Glomerular endothelial cell (primary cell): ENCODE measurements around the gene KRTAP12-2. TPM values are rescaled to one million over a fixed set of nuclear protein-coding genes. Genes with fewer than 3 reads are reported as not detected.
"Not testable (repeated sequence)": the region's sequence is repeated elsewhere in the genome, so short reads cannot be mapped to it uniquely, and the experiment has no call there.

Experiments used
- DNase-seq: peaks from one replicate; pipeline ENCODE4 v3.0.0-alpha.2; 2011; ENCODE audit warnings: low read depth, low spot score; ENCODE audit errors: extremely low read depth
- total RNA-seq: library from RNA; depleted of rRNA; stranded (reverse); fragments of >200 nt; gene quantifications from 2 replicates; pipeline ENCODE4 v1.2.3, GENCODE V29; 2015

KRTAP12-2 gene
- total RNA-seq, 1 donor from 2014 or later: not detected

GRCh38 chr21:44632067-44632466, 34.7 kb downstream of the KRTAP12-2 start:
- DNase-seq: no peak

GRCh38 chr21:44630440-44630839, 36.3 kb downstream of the KRTAP12-2 start:
- DNase-seq: no peak

GRCh38 chr21:44628707-44629391, 37.9 kb downstream of the KRTAP12-2 start:
- no peak for DNase-seq

- DNase-seq: not testable (repeated sequence)
Observed at GRCh38 chr21:44627831-44628233, 38.9 kb downstream of the KRTAP12-2 start.

GRCh38 chr21:44627181-44627822, 39.4 kb downstream of the KRTAP12-2 start:
- DNase-seq: not testable (repeated sequence)

GRCh38 chr21:44626673-44627143, 40.0 kb downstream of the KRTAP12-2 start, which contains the start of gene KRTAP10-9:
Gene KRTAP10-9 (plus strand): TSS chr21:44627093. CDS start chr21:44627172, 79 bp downstream.
- DNase-seq: no peak

GRCh38 chr21:44626262-44626661, 40.5 kb downstream of the KRTAP12-2 start:
- DNase-seq: no peak

GRCh38 chr21:44625756-44626155, 41.0 kb downstream of the KRTAP12-2 start:
- no peak for DNase-seq

GRCh38 chr21:44623575-44623974, 43.2 kb downstream of the KRTAP12-2 start:
- DNase-seq: no peak

GRCh38 chr21:44619886-44620285, 46.8 kb downstream of the KRTAP12-2 start:
- DNase-seq: no peak

GRCh38 chr21:44618909-44619308, 47.8 kb downstream of the KRTAP12-2 start:
- no peak for DNase-seq

- DNase-seq: peak; percentile 2
Observed at GRCh38 chr21:44618504-44618903, 48.2 kb downstream of the KRTAP12-2 start.

GRCh38 chr21:44617071-44617501, 49.6 kb downstream of the KRTAP12-2 start:
- DNase-seq: no peak

GRCh38 chr21:44616591-44616926, 50.2 kb downstream of the KRTAP12-2 start:
- no peak for DNase-seq

Other genes starting within 250 kb of the KRTAP12-2 start
- 9.8 and 10.4 TPM in 2 replicates for gene LRRC3, start 211.4 kb downstream of the KRTAP12-2 start, total RNA-seq
- gene KRTAP10-1, start 126.7 kb downstream of the KRTAP12-2 start, total RNA-seq: not detected in 2 replicates
- gene KRTAP10-2, start 115.4 kb downstream of the KRTAP12-2 start, total RNA-seq: not detected in 2 replicates
- gene KRTAP10-3, start 108.1 kb downstream of the KRTAP12-2 start, total RNA-seq: not detected in 2 replicates
- gene KRTAP10-4, start 93.2 kb downstream of the KRTAP12-2 start, total RNA-seq: not detected in 2 replicates
- gene KRTAP10-5, start 86.3 kb downstream of the KRTAP12-2 start, total RNA-seq: not detected in 2 replicates
- not detected in 2 replicates for gene KRTAP10-6, start 74.4 kb downstream of the KRTAP12-2 start, total RNA-seq
- gene KRTAP10-7, start 66.3 kb downstream of the KRTAP12-2 start, total RNA-seq: not detected in 2 replicates
- gene KRTAP10-8, start 54.8 kb downstream of the KRTAP12-2 start, total RNA-seq: not detected in 2 replicates
- gene KRTAP10-9, start 39.8 kb downstream of the KRTAP12-2 start, total RNA-seq: not detected in 2 replicates
- gene KRTAP10-10, start 29.6 kb downstream of the KRTAP12-2 start, total RNA-seq: not detected in 2 replicates
- not detected in 2 replicates for gene KRTAP10-11, start 20.5 kb downstream of the KRTAP12-2 start, total RNA-seq
- gene KRTAP12-4, start 12.3 kb downstream of the KRTAP12-2 start, total RNA-seq: not detected in 2 replicates
- gene KRTAP12-3, start 9.0 kb downstream of the KRTAP12-2 start, total RNA-seq: not detected in 2 replicates
- not detected in 2 replicates for gene KRTAP12-1, start 15.2 kb upstream of the KRTAP12-2 start, total RNA-seq
- not detected in 2 replicates for gene KRTAP10-12, start 30.2 kb upstream of the KRTAP12-2 start, total RNA-seq
- gene TSPEAR, start 44.6 kb upstream of the KRTAP12-2 start, total RNA-seq: 0.12 TPM in 1 of 2 replicates, not detected in the other
- gene UBE2G2, start 134.9 kb upstream of the KRTAP12-2 start, total RNA-seq: 42.6 and 74.9 TPM in 2 replicates
- 59.8 and 79.2 TPM in 2 replicates for gene SUMO3, start 151.1 kb upstream of the KRTAP12-2 start, total RNA-seq
- gene PTTG1IP, start 206.8 kb upstream of the KRTAP12-2 start, total RNA-seq: 464 and 500 TPM in 2 replicates